GM23338 (cell line): ENCODE data around the gene FAM53B. TPM values are rescaled to one million over a fixed set of nuclear protein-coding genes. Genes with fewer than 3 reads are reported as not detected.

Experiments
- ATAC-seq: fragments of 200-7000 bp; cut with Tn5 transposase; 3 replicates; pipeline ENCODE4 v1.9.1; 2020
- DNase-seq: peaks from one replicate; pipeline ENCODE4 v3.0.0-alpha.2; 2015; ENCODE audit warnings: low spot score
- H2AFZ ChIP-seq: fragments of 200-600 bp; sonication (generic); 2 replicates; pipeline ENCODE4 v1.8.0; 2016; ENCODE audit warnings: antibody characterized with exemption, mild to moderate bottlenecking, moderate library complexity
- H3F3A ChIP-seq: fragments of 200-600 bp; sonication (generic); replicated peaks from 2 replicates; pipeline ENCODE4 v1.8.0; 2017; ENCODE audit warnings: antibody characterized with exemption, mixed run types, low read depth
- H3K27ac ChIP-seq: fragments of 200-600 bp; sonication (generic); 2 replicates; pipeline ENCODE4 v1.6.1; 2016; ENCODE audit warnings: low read depth
- H3K27me3 ChIP-seq: fragments of 200-600 bp; sonication (generic); 2 replicates; pipeline ENCODE4 v1.8.0; 2016; ENCODE audit warnings: mild to moderate bottlenecking, mixed run types, moderate library complexity; ENCODE audit not compliant: insufficient read depth
- H3K36me3 ChIP-seq: fragments of 200-600 bp; sonication (generic); 2 replicates; pipeline ENCODE4 v1.8.0; 2016; ENCODE audit warnings: mild to moderate bottlenecking; ENCODE audit not compliant: insufficient read depth
- H3K4me1 ChIP-seq: fragments of 200-600 bp; sonication (generic); 2 replicates; pipeline ENCODE4 v1.8.0; 2016; ENCODE audit warnings: mild to moderate bottlenecking, moderate library complexity; ENCODE audit not compliant: insufficient read depth
- H3K4me2 ChIP-seq: fragments of 200-600 bp; sonication (generic); 2 replicates; pipeline ENCODE4 v1.7.1; 2017; ENCODE audit warnings: mixed run types
- H3K4me3 ChIP-seq: fragments of 200-600 bp; sonication (generic); 2 replicates; pipeline ENCODE4 v1.6.1; 2016; ENCODE audit warnings: mixed run types
- H3K79me2 ChIP-seq: fragments of 200-600 bp; sonication (generic); replicated peaks from 2 replicates; pipeline ENCODE4 v1.8.0; 2017; ENCODE audit warnings: mild to moderate bottlenecking; ENCODE audit not compliant: insufficient read depth
- H3K9me2 ChIP-seq: fragments of 200-600 bp; sonication (generic); 2 replicates; pipeline ENCODE4 v1.8.0; 2017; ENCODE audit not compliant: insufficient read depth
- H4K20me1 ChIP-seq: fragments of 200-600 bp; sonication (generic); replicated peaks from 2 replicates; pipeline ENCODE4 v1.8.0; 2017; ENCODE audit warnings: mild to moderate bottlenecking; ENCODE audit not compliant: insufficient read depth
- H3K27ac Mint-ChIP-seq: 2 replicates; pipeline ENCODE4 v1.8.0; 2020; ENCODE audit warnings: inconsistent platforms, mild to moderate bottlenecking, moderate library complexity, mixed read lengths
- H3K27me3 Mint-ChIP-seq: 3 replicates; pipeline ENCODE4 v1.8.0; 2022; ENCODE audit warnings: low read depth, mild to moderate bottlenecking, moderate library complexity, mixed read lengths, inconsistent platforms; ENCODE audit not compliant: insufficient read depth, poor library complexity
- H3K36me3 Mint-ChIP-seq: 3 replicates; pipeline ENCODE4 v1.8.0; 2021; ENCODE audit warnings: low read depth, mild to moderate bottlenecking, inconsistent platforms, moderate library complexity, mixed read lengths
- H3K4me1 Mint-ChIP-seq: 3 replicates; pipeline ENCODE4 v1.8.0; 2020; ENCODE audit warnings: mild to moderate bottlenecking, inconsistent platforms, mixed read lengths
- H3K4me3 Mint-ChIP-seq: 3 replicates; pipeline ENCODE4 v1.8.0; 2021; ENCODE audit warnings: moderate library complexity, mild to moderate bottlenecking, inconsistent platforms, mixed read lengths
- H3K9me3 Mint-ChIP-seq: 3 replicates; pipeline ENCODE4 v1.8.0; 2020; ENCODE audit warnings: moderate library complexity, mild to moderate bottlenecking, inconsistent platforms, mixed read lengths
- CREB1 ChIP-seq: fragments of 250-450 bp; sonication (Bioruptor Pico); IDR thresholded peaks from 2 replicates; pipeline ENCODE4 v1.5.0; 2020; ENCODE audit warnings: low read depth, mild to moderate bottlenecking, moderate library complexity
- ETS1 ChIP-seq: IDR thresholded peaks from 2 replicates; pipeline ENCODE4 v1.6.1; 2016; ENCODE audit warnings: antibody characterized with exemption
- EZH2 ChIP-seq: fragments of 200-600 bp; sonication (generic); IDR thresholded peaks from one replicate; pipeline ENCODE4 v1.8.0; 2017; ENCODE audit warnings: antibody characterized with exemption, mild to moderate bottlenecking, low read depth; ENCODE audit not compliant: unreplicated experiment
- EZH2phosphoT487 ChIP-seq: fragments of 200-600 bp; sonication (generic); IDR thresholded peaks from one replicate; pipeline ENCODE4 v1.8.1; 2018; ENCODE audit warnings: antibody characterized with exemption; ENCODE audit not compliant: unreplicated experiment
- JUNB ChIP-seq: IDR thresholded peaks from one replicate; pipeline ENCODE4 v1.6.1; 2016; ENCODE audit warnings: antibody characterized with exemption; ENCODE audit not compliant: unreplicated experiment
- NANOG ChIP-seq: IDR thresholded peaks from 2 replicates; pipeline ENCODE4 v1.6.1; 2016; ENCODE audit warnings: antibody characterized with exemption, borderline replicate concordance
- POLR2AphosphoS5 ChIP-seq: IDR thresholded peaks from 2 replicates; pipeline ENCODE4 v1.6.1; 2016; ENCODE audit warnings: antibody characterized with exemption, low read depth
- STAT1 ChIP-seq: IDR thresholded peaks from one replicate; pipeline ENCODE4 v1.6.1; 2016; ENCODE audit warnings: antibody characterized with exemption; ENCODE audit not compliant: unreplicated experiment
- ZNF331 ChIP-seq: fragments of 250-450 bp; sonication (Bioruptor Pico); IDR thresholded peaks from 2 replicates; pipeline ENCODE4 v1.5.0; 2020; ENCODE audit warnings: low read depth, mild to moderate bottlenecking, moderate library complexity
- polyA plus RNA-seq: library from polyadenylated mRNA; unstranded; fragments of >200 nt; fragmentation: Nextera tagmentation; extraction: Ambion mirVana; gene quantifications from 2 replicates; pipeline ENCODE4 v1.2.1, GENCODE V29; 2016
- total RNA-seq: library from RNA; depleted of rRNA; stranded (reverse); fragments of >200 nt; shearing (Covaris generic); gene quantifications from 2 replicates; pipeline ENCODE4 v1.2.3, GENCODE V29; 2014
- TF ChIP-seq, protein P1 (sequence below), 2 experiments: fragments of 200-600 bp in 1 of 2; sonication (generic) in 1 of 2; conservative IDR thresholded peaks; 2 replicates each; pipeline versions ENCODE4 v1.5.1 to v1.6.1; 2016 to 2017; ENCODE audit warnings: antibody characterized with exemption in 2 of 2, low read depth in 2 of 2, mild to moderate bottlenecking in 2 of 2, moderate library complexity in 1 of 2
- TF ChIP-seq, protein P2 (sequence below): fragments of 250-450 bp; sonication (Bioruptor Pico); IDR thresholded peaks from 2 replicates; pipeline ENCODE4 v1.5.0; 2020; ENCODE audit warnings: mild to moderate bottlenecking, moderate library complexity

The FAM53B gene
- total and polyA plus RNA-seq, 2 experiments from 2014 or later, result 3.0 to 20.3 TPM

- no peak for TF ChIP-seq EZH2phosphoT487
- TF ChIP-seq POLR2AphosphoS5, result no peak
- no peak for TF ChIP-seq EZH2
- Histone ChIP-seq H3K4me3 (no peak overlapping the region), H2AFZ (no peak overlapping the region), H4K20me1 (no peaks in the 10 kb centered on the region; the same call in none of the 2 replicates), H3K4me1 (no peaks in the 10 kb centered on the region), H3K36me3 (no peaks in the 10 kb centered on the region), H3K27me3 (no peaks in the 10 kb centered on the region), H3F3A (no peaks in the 10 kb centered on the region), H3K4me2 (no peak overlapping the region), H3K9me2 (no peaks in the 10 kb centered on the region), H3K27ac (no peak overlapping the region), H3K79me2 (no peaks in the 10 kb centered on the region)
- no peak for DNase-seq
- no peaks in the 10 kb centered on the region for H3K9me3 Mint-ChIP-seq
- H3K4me3 Mint-ChIP-seq, result no peak overlapping the region
- no peak overlapping the region for H3K27ac Mint-ChIP-seq
- H3K36me3 Mint-ChIP-seq, result peaks cover 4% of the 10 kb centered on the region
- H3K27me3 Mint-ChIP-seq, result peaks cover 3% of the 10 kb centered on the region
- no peak for ATAC-seq
- H3K4me1 Mint-ChIP-seq, result peaks cover 38% of the 10 kb centered on the region
Observed at GRCh38 chr10:124691421-124692099, 52.6 kb downstream of the FAM53B start.

DNA sequence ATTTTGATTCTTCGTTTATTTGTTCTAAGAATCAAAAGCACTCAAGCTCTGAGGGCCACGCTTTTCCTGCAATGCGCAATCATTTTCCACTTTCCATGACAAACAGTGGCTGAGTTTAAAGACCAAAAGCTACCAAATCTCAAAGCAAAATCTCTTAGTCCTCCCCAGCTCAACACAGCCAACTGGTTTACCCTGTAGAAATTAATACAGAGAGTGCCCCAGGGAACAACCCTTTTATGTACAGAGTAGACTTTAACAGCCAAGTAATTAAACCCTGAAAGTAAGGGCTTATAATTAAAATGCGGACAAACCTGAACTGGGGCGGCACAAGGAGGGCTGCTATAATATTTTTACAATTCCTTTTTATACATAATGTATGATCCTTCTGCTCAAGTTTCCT lies 53.2 kb downstream of the FAM53B start:
- H3K9me3 Mint-ChIP-seq, result no peaks in the 10 kb centered on the region
- H3K4me2 ChIP-seq, result no peak overlapping the region
- H3K4me1 ChIP-seq, result no peaks in the 10 kb centered on the region
- H3K4me1 Mint-ChIP-seq, result peaks cover 41% of the 10 kb centered on the region
- ATAC-seq (no peak), DNase-seq (no peak)
- H3K27ac Mint-ChIP-seq, result no peak overlapping the region
- no peak overlapping the region for H3K27ac ChIP-seq
- no peaks in the 10 kb centered on the region for H3K36me3 ChIP-seq
- H3K36me3 Mint-ChIP-seq, result peaks cover 4% of the 10 kb centered on the region
- H3K4me3 ChIP-seq, result no peak overlapping the region
- no peaks in the 10 kb centered on the region; the same call in none of the 2 replicates for H4K20me1 ChIP-seq
- no peaks in the 10 kb centered on the region for H3K9me2 ChIP-seq
- H3K79me2 ChIP-seq, result no peaks in the 10 kb centered on the region
- H3K4me3 Mint-ChIP-seq, result no peak overlapping the region
- no peak overlapping the region for H2AFZ ChIP-seq
- peaks cover 3% of the 10 kb centered on the region for H3K27me3 Mint-ChIP-seq
- H3F3A ChIP-seq, result no peaks in the 10 kb centered on the region
- no peaks in the 10 kb centered on the region for H3K27me3 ChIP-seq
- TF ChIP-seq ETS1 (no peak), STAT1 (no peak), CREB1 (CRISPR knock-in tag) (no peak), POLR2AphosphoS5 (no peak), JUNB (no peak), EZH2 (no peak), ZNF331 (CRISPR knock-in tag) (no peak), NANOG (no peak)
- TF ChIP-seq, protein P1, sequence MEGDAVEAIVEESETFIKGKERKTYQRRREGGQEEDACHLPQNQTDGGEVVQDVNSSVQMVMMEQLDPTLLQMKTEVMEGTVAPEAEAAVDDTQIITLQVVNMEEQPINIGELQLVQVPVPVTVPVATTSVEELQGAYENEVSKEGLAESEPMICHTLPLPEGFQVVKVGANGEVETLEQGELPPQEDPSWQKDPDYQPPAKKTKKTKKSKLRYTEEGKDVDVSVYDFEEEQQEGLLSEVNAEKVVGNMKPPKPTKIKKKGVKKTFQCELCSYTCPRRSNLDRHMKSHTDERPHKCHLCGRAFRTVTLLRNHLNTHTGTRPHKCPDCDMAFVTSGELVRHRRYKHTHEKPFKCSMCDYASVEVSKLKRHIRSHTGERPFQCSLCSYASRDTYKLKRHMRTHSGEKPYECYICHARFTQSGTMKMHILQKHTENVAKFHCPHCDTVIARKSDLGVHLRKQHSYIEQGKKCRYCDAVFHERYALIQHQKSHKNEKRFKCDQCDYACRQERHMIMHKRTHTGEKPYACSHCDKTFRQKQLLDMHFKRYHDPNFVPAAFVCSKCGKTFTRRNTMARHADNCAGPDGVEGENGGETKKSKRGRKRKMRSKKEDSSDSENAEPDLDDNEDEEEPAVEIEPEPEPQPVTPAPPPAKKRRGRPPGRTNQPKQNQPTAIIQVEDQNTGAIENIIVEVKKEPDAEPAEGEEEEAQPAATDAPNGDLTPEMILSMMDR (conservative IDR thresholded peaks at IDR 0.05; ENCODE audit: low read depth in 2 of 2), result no peak
- TF ChIP-seq, protein P2, sequence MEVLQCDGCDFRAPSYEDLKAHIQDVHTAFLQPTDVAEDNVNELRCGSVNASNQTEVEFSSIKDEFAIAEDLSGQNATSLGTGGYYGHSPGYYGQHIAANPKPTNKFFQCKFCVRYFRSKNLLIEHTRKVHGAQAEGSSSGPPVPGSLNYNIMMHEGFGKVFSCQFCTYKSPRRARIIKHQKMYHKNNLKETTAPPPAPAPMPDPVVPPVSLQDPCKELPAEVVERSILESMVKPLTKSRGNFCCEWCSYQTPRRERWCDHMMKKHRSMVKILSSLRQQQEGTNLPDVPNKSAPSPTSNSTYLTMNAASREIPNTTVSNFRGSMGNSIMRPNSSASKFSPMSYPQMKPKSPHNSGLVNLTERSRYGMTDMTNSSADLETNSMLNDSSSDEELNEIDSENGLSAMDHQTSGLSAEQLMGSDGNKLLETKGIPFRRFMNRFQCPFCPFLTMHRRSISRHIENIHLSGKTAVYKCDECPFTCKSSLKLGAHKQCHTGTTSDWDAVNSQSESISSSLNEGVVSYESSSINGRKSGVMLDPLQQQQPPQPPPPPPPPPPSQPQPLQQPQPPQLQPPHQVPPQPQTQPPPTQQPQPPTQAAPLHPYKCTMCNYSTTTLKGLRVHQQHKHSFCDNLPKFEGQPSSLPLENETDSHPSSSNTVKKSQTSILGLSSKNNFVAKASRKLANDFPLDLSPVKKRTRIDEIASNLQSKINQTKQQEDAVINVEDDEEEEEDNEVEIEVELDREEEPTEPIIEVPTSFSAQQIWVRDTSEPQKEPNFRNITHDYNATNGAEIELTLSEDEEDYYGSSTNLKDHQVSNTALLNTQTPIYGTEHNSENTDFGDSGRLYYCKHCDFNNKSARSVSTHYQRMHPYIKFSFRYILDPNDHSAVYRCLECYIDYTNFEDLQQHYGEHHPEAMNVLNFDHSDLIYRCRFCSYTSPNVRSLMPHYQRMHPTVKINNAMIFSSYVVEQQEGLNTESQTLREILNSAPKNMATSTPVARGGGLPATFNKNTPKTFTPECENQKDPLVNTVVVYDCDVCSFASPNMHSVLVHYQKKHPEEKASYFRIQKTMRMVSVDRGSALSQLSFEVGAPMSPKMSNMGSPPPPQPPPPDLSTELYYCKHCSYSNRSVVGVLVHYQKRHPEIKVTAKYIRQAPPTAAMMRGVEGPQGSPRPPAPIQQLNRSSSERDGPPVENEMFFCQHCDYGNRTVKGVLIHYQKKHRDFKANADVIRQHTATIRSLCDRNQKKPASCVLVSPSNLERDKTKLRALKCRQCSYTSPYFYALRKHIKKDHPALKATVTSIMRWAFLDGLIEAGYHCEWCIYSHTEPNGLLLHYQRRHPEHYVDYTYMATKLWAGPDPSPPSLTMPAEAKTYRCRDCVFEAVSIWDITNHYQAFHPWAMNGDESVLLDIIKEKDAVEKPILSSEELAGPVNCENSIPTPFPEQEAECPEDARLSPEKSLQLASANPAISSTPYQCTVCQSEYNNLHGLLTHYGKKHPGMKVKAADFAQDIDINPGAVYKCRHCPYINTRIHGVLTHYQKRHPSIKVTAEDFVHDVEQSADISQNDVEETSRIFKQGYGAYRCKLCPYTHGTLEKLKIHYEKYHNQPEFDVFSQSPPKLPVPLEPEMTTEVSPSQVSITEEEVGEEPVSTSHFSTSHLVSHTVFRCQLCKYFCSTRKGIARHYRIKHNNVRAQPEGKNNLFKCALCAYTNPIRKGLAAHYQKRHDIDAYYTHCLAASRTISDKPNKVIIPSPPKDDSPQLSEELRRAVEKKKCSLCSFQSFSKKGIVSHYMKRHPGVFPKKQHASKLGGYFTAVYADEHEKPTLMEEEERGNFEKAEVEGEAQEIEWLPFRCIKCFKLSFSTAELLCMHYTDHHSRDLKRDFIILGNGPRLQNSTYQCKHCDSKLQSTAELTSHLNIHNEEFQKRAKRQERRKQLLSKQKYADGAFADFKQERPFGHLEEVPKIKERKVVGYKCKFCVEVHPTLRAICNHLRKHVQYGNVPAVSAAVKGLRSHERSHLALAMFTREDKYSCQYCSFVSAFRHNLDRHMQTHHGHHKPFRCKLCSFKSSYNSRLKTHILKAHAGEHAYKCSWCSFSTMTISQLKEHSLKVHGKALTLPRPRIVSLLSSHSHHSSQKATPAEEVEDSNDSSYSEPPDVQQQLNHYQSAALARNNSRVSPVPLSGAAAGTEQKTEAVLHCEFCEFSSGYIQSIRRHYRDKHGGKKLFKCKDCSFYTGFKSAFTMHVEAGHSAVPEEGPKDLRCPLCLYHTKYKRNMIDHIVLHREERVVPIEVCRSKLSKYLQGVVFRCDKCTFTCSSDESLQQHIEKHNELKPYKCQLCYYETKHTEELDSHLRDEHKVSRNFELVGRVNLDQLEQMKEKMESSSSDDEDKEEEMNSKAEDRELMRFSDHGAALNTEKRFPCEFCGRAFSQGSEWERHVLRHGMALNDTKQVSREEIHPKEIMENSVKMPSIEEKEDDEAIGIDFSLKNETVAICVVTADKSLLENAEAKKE (CRISPR knock-in tag), result no peak
